GM18951 (cell line): ENCODE results near the gene FLT4.

Source experiments
- POLR2A ChIP-seq: IDR thresholded peaks from 4 replicates; pipeline ENCODE4 v1.6.1; 2011; ENCODE audit warnings: mild to moderate bottlenecking; ENCODE audit not compliant: insufficient read length, insufficient read depth; ENCODE audit errors: extremely low read depth
- in situ Hi-C: fragments of 300-500 bp; cut with MboI; formaldehyde crosslinking; loops from one replicate; pipeline ENCODE4 v1.12.0; 2022; ENCODE audit warnings: low sequenced_read_pairs, mixed read lengths, inconsistent platforms; ENCODE audit not compliant: unreplicated experiment

Gene FLT4

GRCh38 chr5:180586870-180587269 lies 62.5 kb downstream of the FLT4 start:
- in situ Hi-C loops = no loop called here
- TF ChIP-seq POLR2A = no peak

GRCh38 chr5:180586204-180586603 lies 63.2 kb downstream of the FLT4 start:
- in situ Hi-C loops = no loop called here
- no peak for TF ChIP-seq POLR2A

DNA sequence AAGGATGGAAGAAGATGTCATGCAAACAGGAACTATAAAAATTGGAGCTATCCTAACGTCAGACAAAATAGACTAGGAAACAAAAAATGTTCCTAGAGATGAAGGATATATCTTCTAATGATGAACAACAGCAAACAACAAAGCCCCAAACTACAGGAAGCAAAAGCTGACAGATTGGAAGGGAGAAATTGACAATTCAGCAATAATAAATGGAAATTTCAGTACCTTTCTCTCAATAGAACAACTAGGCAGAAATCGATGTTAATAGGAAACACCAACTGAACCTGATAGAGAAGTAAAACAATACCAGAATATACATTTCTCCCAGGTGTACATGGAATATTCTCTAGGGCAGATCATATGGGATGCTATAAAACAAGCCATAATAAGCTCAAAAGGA lies 65.7 kb downstream of the FLT4 start:
- TF ChIP-seq POLR2A = no peak
- in situ Hi-C loops = no loop called here

GRCh38 chr5:180580681-180581080 lies 68.7 kb downstream of the FLT4 start:
- no peak for TF ChIP-seq POLR2A
- in situ Hi-C loops = no loop called here

DNA sequence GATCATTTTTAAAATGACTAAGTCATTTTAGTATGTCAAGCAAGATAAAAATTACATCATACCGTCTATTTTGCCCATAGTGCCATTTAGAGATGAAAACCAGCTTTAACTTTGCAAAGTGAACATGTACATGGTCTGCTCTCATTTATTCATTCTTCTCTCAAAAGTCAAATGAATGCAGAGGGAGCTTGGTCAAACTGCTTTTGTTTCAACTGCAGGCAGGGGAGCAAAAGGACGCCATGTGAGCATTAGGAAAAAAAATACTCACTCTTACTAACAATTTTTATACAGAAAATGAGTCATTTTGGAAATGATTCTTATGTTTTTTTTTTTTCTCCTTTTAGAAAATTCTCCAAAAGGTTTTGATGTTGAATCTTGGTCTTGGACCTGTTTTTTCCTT lies 73.8 kb downstream of the FLT4 start:
- in situ Hi-C loops = no loop called here
- TF ChIP-seq POLR2A = no peak

GRCh38 chr5:180568914-180569313 lies 80.5 kb downstream of the FLT4 start:
- in situ Hi-C loops = no loop called here
- no peak for TF ChIP-seq POLR2A

DNA sequence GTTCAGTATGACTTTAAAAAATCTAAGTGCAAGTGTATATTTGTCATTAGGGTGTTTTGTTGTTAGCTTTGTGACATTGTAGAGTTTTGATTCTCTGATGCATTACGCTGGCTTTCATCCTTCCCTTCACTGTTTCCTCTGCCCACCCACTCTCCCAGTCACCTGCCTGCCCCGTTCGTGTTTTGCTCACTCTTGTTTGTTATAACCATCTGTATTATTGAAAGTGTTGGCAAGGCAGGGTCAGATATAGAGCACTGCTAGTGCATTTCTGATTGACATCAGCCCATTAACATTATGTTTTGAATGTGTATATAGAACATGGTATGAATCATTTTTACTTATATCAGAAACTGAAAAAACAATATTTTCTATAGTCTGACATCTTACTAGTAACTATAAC lies 85.4 kb downstream of the FLT4 start:
- TF ChIP-seq POLR2A = no peak
- in situ Hi-C loops = no loop called here

DNA sequence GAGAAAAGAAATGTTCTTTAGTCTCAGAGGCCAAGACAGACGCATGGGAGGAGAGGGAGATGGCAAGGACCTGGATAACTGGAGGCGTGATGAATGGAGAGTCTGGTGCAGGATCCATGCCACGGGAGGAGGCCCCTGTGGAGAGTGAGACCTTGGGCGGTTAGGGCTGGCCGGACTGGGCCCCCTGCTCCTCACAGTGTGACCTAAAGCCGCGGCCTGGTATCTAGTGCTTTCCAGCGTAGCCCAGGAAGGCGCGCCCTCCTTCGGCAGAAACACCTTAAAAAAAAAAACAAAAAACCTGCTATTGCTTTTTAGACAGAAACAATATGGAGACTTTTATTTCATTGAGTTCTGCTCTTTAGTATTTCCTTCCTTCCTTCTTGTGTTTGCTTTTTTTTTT lies 91.2 kb downstream of the FLT4 start:
- no peak for TF ChIP-seq POLR2A
- in situ Hi-C loops = no loop called here

GRCh38 chr5:180557217-180557809 lies 92.1 kb downstream of the FLT4 start:
- no peak for TF ChIP-seq POLR2A
- in situ Hi-C loops = no loop called here

DNA sequence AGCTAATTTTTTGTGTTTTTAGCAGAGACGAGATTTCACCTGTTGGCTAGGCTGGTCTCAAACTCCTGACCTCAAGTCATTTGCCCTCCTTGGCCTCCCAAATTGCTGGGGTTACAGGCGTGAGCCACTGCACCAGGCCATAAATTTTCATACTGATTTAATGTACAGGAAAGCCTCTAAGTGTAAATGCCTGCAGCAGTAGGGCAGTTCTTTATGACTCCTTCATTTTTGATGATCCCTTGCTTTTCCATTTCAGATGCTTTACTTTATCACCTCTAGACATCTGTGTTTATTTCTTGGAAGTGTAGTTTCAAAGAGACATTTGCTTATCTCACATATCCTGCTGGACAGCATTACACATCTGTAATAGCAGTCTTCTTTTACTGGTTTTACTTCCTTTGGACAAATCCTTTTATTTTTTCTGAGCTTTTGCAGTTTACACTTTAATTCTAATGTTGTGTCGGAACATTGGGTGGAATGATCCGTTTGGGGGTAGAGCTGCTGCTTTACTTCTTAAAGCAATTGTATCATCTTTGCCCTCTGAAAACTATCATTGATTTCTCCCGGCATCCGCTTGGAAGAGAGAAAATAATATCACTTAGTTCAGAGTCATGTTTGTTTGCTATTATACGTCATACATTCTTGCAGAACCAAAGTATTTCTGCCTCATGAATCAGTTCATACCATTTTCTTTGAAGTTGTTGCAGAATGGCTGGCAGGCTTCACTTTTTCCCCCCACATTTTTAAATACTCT lies 94.1 kb downstream of the FLT4 start:
- TF ChIP-seq POLR2A = no peak
- in situ Hi-C loops = no loop called here

DNA sequence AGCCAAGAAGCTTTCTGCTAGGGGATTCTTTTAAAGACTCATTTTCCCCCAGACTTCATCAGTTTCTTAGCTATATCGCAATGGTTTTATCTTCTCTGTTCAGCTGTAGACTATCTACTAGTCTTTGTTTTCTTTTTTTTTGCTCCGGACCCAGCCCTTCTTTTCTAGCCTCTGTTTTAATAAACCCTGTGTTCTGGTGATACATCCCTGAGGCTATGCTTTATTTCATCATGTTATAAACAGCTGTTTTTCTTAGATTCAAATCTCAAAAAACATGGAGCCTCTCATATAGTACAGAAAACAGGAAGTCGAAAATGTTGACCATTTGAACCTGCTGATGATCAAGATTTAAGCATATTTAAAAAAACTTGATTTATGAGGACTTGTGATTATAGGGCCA lies 95.9 kb downstream of the FLT4 start:
- in situ Hi-C loops = no loop called here
- TF ChIP-seq POLR2A = no peak
